ENCODE data around the gene ABTB2. TPM values are rescaled to one million over a fixed set of nuclear protein-coding genes. Genes with fewer than 3 reads are reported as not detected.

The ABTB2 gene
- total RNA-seq, 1 donor = 2.3 TPM

DNA sequence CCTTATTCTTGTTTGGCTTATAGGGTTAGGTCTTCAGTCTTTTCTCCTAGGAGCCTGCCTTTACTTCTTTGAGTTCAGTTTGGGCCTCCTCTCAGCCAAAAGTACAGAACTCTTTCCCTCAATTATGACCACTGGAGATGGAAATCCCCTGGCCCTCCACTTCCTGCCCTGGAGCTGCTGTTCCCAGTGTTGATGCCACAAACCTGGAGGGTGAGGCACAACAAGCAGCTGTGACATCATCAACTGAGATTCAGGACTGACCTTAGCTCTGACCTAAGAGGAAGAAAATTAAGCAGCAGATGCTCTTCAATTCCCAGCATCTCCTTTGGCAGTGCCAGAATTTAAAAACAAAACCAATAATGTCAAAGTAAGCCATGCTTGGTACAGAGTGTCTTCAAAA lies 3.0 kb downstream of the ABTB2 start:
- peaks cover 39% of the 10 kb centered on the region for H3K27me3 ChIP-seq (ENCODE audit: insufficient read depth, low read length)
- peaks cover 32% of the 10 kb centered on the region for H3K4me1 ChIP-seq (ENCODE audit: insufficient read depth, low read length)
- no peaks in the 10 kb centered on the region for H3K9me3 ChIP-seq (ENCODE audit: low read depth, low read length)
- H3K4me3 ChIP-seq (ENCODE audit: low read length) = no peak overlapping the region

DNA sequence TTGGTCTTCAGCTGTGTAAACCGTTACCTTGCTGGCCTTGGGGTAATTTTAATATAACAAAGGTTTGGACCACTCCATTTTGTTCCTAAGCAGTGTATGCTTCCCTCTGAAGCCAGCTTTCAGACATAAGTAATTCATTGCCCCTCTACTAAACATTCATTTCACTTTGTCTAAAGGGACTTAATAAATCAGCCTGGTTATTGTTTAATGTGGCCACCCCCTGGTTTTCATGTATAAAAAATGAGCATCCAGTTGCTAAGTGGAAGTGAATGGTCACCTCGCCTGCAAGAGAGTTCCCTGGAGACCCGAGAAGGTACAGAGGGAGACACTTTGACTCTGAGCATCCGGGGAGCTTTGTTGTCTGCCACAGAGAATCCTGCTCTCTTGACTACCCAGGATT lies 3.9 kb downstream of the ABTB2 start:
- peaks cover 39% of the 10 kb centered on the region for H3K27me3 ChIP-seq (ENCODE audit: insufficient read depth, low read length)
- H3K9me3 ChIP-seq (ENCODE audit: low read depth, low read length) = no peaks in the 10 kb centered on the region
- peaks cover 30% of the 10 kb centered on the region for H3K4me1 ChIP-seq (ENCODE audit: insufficient read depth, low read length)
- H3K4me3 ChIP-seq (ENCODE audit: low read length) = no peak overlapping the region

DNA sequence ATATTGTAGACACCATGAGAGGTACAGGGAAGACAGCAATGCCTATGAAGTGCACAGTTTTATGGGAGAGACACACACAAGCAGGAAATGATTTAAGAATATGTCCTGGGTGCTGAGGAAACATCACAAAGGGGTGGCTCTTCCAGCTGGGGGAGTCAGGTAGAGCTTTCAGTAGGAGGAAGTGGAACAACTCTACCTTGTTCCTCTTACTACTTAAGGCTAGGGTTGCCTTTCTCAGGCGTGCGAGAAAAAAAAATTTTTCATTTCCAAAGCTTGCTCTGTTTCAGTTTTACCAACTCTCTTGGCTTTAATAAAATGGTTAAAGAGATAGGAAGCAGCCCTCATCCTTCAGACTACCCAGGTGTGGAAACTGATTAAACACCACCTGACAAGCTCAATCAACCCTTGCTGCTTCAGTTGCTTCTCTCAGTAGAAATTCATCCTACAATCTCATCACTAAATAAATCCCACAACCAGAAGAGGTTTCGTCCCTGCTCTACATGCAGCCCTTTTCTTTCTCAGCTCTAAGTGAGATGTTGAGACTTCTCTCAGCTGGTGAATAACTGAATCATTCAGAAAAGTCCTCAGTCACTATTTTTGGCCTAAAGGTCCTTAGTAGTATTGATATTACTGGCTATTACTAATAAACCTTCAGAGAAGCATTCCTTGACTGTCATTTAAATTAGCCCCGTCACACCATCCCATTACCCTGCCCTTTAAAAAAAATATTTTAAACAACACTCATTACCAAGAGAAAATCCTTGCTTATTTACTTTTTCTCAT lies 5.9 kb downstream of the ABTB2 start:
- Histone ChIP-seq H3K27me3 (ENCODE audit: insufficient read depth, low read length) (peaks cover 38% of the 10 kb centered on the region), H3K4me3 (ENCODE audit: low read length) (no peak overlapping the region), H3K4me1 (ENCODE audit: insufficient read depth, low read length) (peaks cover 14% of the 10 kb centered on the region), H3K9me3 (ENCODE audit: low read depth, low read length) (no peaks in the 10 kb centered on the region)

DNA sequence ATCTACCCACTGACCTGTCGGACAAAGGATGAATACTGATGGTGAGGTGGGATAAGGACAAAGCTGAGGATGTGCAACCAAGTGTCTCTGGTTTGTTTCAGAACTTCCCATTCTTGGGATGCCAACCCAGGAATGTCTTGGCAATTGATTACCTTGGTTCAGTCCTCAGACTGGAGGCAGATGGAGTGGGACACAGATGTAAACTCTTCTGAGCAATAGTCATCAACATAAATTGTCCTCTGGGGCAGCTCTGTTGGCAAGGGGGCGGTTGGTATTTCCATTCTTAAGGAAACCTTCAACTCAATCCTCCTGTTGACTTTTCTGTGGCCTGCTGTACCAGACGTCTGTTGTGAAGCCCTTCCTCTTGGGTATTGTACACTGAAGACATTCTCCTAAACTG lies 6.8 kb downstream of the ABTB2 start:
- Histone ChIP-seq H3K4me1 (ENCODE audit: insufficient read depth, low read length) (peaks cover 6% of the 10 kb centered on the region), H3K9me3 (ENCODE audit: low read depth, low read length) (no peaks in the 10 kb centered on the region)

DNA sequence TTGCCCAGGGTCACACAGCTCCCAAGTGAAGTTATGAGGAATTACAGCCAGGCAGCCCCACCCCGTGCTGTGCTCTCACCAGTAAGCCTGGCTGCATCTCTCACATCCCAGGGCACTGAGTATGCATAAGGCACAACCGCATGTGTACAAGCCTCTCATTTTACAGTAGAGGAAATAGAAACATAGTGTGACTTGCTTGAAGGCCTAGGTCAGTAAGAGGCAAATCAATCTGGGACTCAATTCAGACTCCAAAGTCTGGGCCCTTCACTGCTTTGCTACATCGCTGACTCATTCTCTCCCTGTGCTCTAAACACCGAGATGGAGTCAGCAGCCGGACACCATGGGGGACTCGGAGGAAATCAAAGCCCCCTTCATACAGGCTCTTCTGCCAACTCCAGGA lies 7.9 kb downstream of the ABTB2 start:
- Histone ChIP-seq H3K4me1 (ENCODE audit: insufficient read depth, low read length) (peaks cover 7% of the 10 kb centered on the region), H3K9me3 (ENCODE audit: low read depth, low read length) (no peaks in the 10 kb centered on the region), H3K27me3 (ENCODE audit: insufficient read depth, low read length) (peaks cover 18% of the 10 kb centered on the region), H3K4me3 (ENCODE audit: low read length) (no peak overlapping the region)

More for the DNA sequence above, 6.8 kb downstream of the ABTB2 start:
- Histone ChIP-seq H3K4me3 (ENCODE audit: low read length) (no peak overlapping the region), H3K27me3 (ENCODE audit: insufficient read depth, low read length) (peaks cover 30% of the 10 kb centered on the region)

DNA sequence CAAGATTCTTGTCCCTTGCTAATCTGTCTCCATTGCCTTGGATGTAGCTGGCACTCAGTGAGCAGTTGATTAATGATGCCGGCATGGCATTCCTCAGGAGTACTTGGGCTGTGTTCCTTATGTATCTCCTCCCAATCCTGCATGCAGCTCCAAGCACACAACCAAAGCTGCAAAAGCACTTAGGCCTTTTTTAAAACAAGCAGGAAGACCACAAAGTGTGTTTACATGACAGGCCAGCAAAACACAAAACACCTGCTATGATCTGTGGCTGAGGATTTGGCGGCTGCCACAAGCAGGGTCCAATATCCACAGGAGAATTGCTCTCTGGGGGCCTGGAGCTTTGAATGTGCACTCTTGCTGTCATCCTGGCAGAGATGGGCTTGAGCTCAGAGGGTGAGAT lies 8.9 kb downstream of the ABTB2 start:
- Histone ChIP-seq H3K9me3 (ENCODE audit: low read depth, low read length) (no peaks in the 10 kb centered on the region), H3K27me3 (ENCODE audit: insufficient read depth, low read length) (peaks cover 12% of the 10 kb centered on the region)

DNA sequence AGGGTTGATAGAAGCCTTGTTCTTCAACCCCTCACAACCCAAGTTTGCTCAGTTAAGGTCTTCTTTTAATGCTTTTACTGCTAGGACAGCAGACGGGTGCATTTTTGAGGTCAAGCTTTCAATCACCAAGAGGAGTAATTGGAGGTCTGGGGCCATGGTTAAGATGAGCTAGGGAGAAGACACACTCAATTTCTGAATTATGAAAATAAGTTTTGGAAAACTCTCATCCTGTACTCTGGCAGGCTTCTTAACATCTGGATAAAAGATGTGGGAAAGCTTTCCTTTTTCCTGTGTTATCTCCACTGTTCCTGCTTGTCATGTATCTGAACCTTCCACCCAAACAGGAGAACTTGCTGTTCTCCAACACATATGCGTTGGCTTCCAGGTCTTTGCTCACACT lies 9.7 kb downstream of the ABTB2 start:
- H3K4me3 ChIP-seq (ENCODE audit: low read length) = no peak overlapping the region
- H3K4me1 ChIP-seq (ENCODE audit: insufficient read depth, low read length) = peaks cover 10% of the 10 kb centered on the region
- H3K27me3 ChIP-seq (ENCODE audit: insufficient read depth, low read length) = peaks cover 6% of the 10 kb centered on the region
- H3K9me3 ChIP-seq (ENCODE audit: low read depth, low read length) = no peaks in the 10 kb centered on the region

More for the DNA sequence above, 8.9 kb downstream of the ABTB2 start:
- peaks cover 10% of the 10 kb centered on the region for H3K4me1 ChIP-seq (ENCODE audit: insufficient read depth, low read length)
- no peak overlapping the region for H3K4me3 ChIP-seq (ENCODE audit: low read length)

DNA sequence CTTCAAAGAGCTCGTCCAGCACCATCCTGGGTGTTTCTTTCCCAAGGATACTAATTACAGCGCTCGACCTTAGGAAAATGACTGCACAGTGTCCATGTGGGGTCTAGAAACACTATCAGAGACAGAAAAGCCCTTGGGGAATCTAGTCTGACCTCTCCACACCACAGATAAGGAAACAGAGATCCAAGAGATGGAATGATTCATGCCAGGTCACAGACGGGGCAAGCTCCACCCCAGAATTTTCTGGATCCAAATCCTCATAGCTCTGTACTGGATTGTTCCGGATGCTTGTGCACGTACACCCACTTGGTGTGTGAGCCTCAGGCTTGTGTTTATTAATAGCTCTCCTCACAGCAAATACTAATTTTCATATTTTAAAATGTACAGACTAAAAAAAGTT lies 11.3 kb downstream of the ABTB2 start:
- H3K9me3 ChIP-seq (ENCODE audit: low read depth, low read length) = no peaks in the 10 kb centered on the region
- no peaks in the 10 kb centered on the region for H3K27me3 ChIP-seq (ENCODE audit: insufficient read depth, low read length)
- H3K4me3 ChIP-seq (ENCODE audit: low read length) = no peak overlapping the region
- peaks cover 21% of the 10 kb centered on the region for H3K4me1 ChIP-seq (ENCODE audit: insufficient read depth, low read length)

DNA sequence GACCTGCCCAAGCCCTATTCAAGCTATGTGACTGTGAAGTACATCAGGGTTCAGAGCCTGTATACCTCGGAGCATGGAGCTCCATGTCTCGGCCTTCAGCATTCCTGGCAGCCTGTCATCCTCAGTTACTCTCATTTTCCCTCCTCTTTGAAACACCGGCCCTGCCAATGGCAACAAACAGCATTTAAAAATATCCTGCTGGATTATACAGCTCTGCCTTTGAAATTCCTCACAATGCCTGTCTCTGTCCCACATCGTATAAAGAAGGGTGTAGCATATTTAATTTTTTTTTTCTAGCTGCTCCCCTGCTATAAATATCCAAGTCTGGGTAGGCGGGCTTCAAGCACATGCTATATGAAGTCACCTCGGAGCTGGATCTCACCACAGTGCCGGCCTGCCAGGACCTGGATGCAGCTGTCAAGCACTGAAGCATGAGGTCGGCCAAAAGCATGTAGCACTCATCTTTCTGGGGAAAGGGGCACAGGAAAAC lies 11.8 kb downstream of the ABTB2 start:
- Histone ChIP-seq H3K4me1 (ENCODE audit: insufficient read depth, low read length) (peaks cover 24% of the 10 kb centered on the region), H3K9me3 (ENCODE audit: low read depth, low read length) (no peaks in the 10 kb centered on the region), H3K4me3 (ENCODE audit: low read length) (no peak overlapping the region), H3K27me3 (ENCODE audit: insufficient read depth, low read length) (no peaks in the 10 kb centered on the region)

DNA sequence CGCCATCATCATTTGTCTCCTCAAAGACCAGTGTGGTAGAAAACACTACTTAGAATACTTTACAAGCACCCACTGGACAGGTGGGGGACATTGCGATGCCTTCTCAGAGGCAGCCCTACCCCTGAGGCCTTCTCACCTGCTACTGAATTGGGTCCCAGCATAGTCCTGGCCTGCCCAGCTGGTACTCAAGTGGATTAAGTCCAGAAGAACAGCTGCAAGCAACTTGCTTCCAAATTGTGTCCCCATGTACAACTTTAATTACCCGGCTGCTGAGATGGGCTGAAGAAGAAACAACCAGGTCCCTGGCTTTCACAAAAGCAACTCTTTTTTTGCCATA lies 12.3 kb downstream of the ABTB2 start:
- H3K4me3 ChIP-seq (ENCODE audit: low read length) = no peak overlapping the region
- H3K9me3 ChIP-seq (ENCODE audit: low read depth, low read length) = no peaks in the 10 kb centered on the region
- no peaks in the 10 kb centered on the region for H3K27me3 ChIP-seq (ENCODE audit: insufficient read depth, low read length)
- peaks cover 25% of the 10 kb centered on the region for H3K4me1 ChIP-seq (ENCODE audit: insufficient read depth, low read length)

DNA sequence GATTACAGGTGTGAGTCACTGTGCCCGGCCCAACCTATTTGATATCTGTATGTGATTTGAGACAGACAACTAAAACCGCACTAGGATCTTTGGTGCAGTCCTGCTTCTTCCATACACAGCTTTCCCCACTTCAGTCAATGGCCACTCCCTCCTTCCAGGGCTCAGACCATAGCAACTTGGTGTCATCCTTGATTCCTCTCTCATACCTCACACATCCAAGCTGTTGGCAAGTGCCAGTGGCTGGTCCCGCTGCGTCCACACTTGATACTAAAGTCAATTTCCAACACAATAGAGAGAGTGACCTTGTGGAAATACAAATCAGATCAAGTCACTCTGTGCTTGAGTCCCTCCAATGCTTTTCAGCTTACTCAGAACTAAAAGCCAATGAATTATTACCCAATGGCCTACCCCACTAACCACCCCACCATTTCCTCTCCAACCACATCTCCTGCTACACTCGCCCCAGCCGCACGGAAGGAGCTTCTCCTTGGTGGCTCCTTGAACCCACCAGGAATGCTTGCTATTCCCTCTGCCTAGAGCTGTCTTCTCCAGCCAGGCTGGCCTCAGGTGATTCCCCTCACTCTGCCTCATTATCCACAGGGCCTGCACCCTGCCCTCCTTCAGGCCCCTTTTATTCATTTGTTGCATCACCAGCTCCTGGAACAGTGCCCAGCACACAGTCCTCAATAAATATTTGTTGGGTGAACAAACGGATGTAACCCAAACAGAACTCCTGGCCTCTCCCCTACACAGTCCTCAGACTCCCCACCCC lies 12.9 kb downstream of the ABTB2 start:
- Histone ChIP-seq H3K9me3 (ENCODE audit: low read depth, low read length) (no peaks in the 10 kb centered on the region), H3K4me3 (ENCODE audit: low read length) (no peak overlapping the region), H3K27me3 (ENCODE audit: insufficient read depth, low read length) (no peaks in the 10 kb centered on the region)

DNA sequence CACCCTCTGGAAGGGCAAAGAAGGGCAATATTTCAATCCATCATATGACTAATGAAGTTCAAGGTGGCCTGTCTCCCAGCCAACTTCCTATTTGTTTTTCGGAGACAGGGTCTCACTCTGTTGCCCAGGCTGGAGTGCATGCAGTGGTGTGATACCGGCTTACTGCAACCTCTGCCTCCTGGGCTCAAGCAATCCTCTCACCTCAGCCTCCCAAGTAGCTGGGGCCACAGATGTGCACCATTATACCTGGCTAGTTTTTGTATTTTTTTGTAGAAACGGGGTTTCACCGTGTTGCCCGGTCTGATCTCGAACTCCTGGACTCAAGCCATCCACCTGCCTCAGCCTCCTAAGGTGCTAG lies 13.4 kb downstream of the ABTB2 start:
- H3K4me3 ChIP-seq (ENCODE audit: low read length) = no peak overlapping the region
- no peaks in the 10 kb centered on the region for H3K27me3 ChIP-seq (ENCODE audit: insufficient read depth, low read length)
- H3K4me1 ChIP-seq (ENCODE audit: insufficient read depth, low read length) = peaks cover 36% of the 10 kb centered on the region
- no peaks in the 10 kb centered on the region for H3K9me3 ChIP-seq (ENCODE audit: low read depth, low read length)

More for the DNA sequence above, 12.9 kb downstream of the ABTB2 start:
- H3K4me1 ChIP-seq (ENCODE audit: insufficient read depth, low read length) = peaks cover 30% of the 10 kb centered on the region

DNA sequence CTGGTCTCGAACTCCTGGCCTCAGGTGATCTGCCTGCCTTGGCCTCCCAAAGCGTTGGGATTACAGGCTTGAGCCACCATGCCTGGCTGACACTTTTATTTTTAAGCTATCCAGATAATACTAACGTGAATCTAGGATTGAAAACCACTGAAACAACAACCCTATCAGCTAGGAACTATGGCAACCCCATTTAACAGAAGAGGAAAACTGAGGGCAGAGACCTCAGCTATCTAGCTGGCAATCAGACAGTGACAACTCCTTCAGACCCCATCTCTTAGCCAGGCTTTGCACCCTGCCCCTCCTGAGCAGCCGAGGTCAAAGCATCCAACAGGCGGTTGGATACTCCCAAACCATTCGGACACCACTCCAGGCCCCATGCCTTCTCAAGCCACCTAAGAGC lies 14.1 kb downstream of the ABTB2 start:
- no peaks in the 10 kb centered on the region for H3K9me3 ChIP-seq (ENCODE audit: low read depth, low read length)
- H3K27me3 ChIP-seq (ENCODE audit: insufficient read depth, low read length) = no peaks in the 10 kb centered on the region
- peaks cover 43% of the 10 kb centered on the region for H3K4me1 ChIP-seq (ENCODE audit: insufficient read depth, low read length)
- H3K4me3 ChIP-seq (ENCODE audit: low read length) = no peak overlapping the region

DNA sequence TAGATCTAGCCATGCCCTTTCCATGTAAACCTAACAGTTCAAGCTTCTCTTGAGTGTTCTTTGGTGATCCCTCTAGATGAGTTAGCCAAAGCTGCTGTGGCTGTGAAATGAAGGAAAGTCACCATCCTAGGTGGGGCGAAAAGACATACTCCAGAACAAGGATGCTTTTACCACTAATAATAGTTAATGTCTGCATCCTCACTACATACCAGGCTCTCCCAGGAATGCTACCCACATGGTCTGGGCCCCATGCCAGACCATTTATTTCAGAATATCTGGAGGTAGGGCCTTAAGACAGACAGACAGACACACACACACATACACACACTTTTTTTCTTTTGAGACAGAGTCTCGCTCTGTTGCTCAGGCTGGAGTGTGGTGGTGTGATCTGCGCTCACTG lies 14.7 kb downstream of the ABTB2 start:
- no peaks in the 10 kb centered on the region for H3K27me3 ChIP-seq (ENCODE audit: insufficient read depth, low read length)
- no peaks in the 10 kb centered on the region for H3K9me3 ChIP-seq (ENCODE audit: low read depth, low read length)
- no peak overlapping the region for H3K4me3 ChIP-seq (ENCODE audit: low read length)
- peaks cover 48% of the 10 kb centered on the region for H3K4me1 ChIP-seq (ENCODE audit: insufficient read depth, low read length)

DNA sequence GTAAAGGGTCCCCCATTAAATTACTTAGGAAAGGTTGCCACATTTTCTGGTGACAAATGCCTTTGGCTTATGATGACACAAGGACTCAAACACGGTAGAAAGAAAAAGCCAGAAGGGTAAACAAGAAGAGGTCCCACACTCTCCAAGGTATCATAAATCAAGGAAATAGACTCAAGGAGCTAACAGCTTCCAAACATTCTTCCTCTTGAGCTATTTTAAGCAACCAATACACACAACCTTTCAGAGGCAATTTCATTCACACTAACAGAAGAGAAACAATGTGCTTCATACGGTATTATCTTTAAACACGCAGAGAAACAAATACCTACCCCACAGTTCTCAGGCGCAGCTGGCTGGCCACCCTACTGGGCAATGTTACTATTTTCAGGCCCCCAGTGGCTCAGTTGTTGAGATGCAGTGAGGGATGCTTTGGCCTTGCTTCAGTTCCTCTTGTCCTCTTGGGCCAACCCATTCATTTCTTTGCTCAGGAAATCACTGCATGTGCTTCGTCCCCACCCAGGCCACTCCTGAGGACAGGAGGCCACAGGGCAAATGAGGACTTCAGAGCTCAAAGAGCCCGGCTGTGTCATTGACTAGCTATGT lies 15.8 kb downstream of the ABTB2 start:
- Histone ChIP-seq H3K4me1 (ENCODE audit: insufficient read depth, low read length) (peaks cover 51% of the 10 kb centered on the region), H3K9me3 (ENCODE audit: low read depth, low read length) (no peaks in the 10 kb centered on the region)

More for the DNA sequence above, 15.8 kb downstream of the ABTB2 start:
- no peaks in the 10 kb centered on the region for H3K27me3 ChIP-seq (ENCODE audit: insufficient read depth, low read length)
- H3K4me3 ChIP-seq (ENCODE audit: low read length) = no peak overlapping the region
